ENCODE data around the gene USP10. TPM values are rescaled to one million over a fixed set of nuclear protein-coding genes. Genes with fewer than 3 reads are reported as not detected.

The USP10 gene
- polyA plus RNA-seq, 3 donors, result 38.7 to 115 (median 90.9) TPM

- no CpG with 5 or more reads among the region's 3 CpGs for WGBS (ENCODE audit: insufficient coverage)
- H3K27me3 ChIP-seq (ENCODE audit: control insufficient read depth in 2 of 2, insufficient read depth in 2 of 2, low read length in 2 of 2), result no peaks in the 10 kb centered on the region
- intact Hi-C loops (cut with micrococcal nuclease), result loop anchor here in 1 of 2 donors (2.0 to 10.0 kb wide), 2 partner anchors 51 to 301 kb away; no protein-coding TSS in a partner anchor
- no peaks in the 10 kb centered on the region for H3K9me3 Mint-ChIP-seq
- H3K4me3 Mint-ChIP-seq, result peak overlapping the region in 1 of 2 donors; percentile 42
- peak in 1 of 3 donors; percentile 11 for DNase-seq
- peaks cover 0 to 2% of the 10 kb centered on the region in 2 donors for H3K36me3 ChIP-seq (replicated peaks in 1 of 2; ENCODE audit: control insufficient read depth in 1 of 2, insufficient read depth in 2 of 2, low read length in 2 of 2)
- no peak overlapping the region for H3K4me2 ChIP-seq (replicated peaks; ENCODE audit: extremely low read depth, low read length, poor library complexity, severe bottlenecking)
- H3K4me3 ChIP-seq (replicated peaks in 1 of 3; ENCODE audit: low read depth in 2 of 3, low read length in 3 of 3), result no peak overlapping the region
- no peak for TF ChIP-seq CTCF (IDR thresholded peaks at IDR 0.05)
- peaks cover 4 to 12% of the 10 kb centered on the region in 2 donors for H3K4me1 ChIP-seq (ENCODE audit: control insufficient read depth in 1 of 2, insufficient read depth in 2 of 2, low read length in 2 of 2)
- H4K20me1 ChIP-seq (ENCODE audit: insufficient read depth, low read length), result no peaks in the 10 kb centered on the region
- H3K9me3 ChIP-seq (replicated peaks in 1 of 2; ENCODE audit: control insufficient read depth in 1 of 2, insufficient read depth in 1 of 2, low read length in 2 of 2), result no peaks in the 10 kb centered on the region
- no peak overlapping the region for H2AFZ ChIP-seq (ENCODE audit: insufficient read depth, low read depth, low read length, poor library complexity, severe bottlenecking)
- no peak overlapping the region for H3K27ac Mint-ChIP-seq
- H3K27me3 Mint-ChIP-seq (ENCODE audit: low read depth in 3 of 3), result peaks cover 0 to 11% (median 3%) of the 10 kb centered on the region in 3 donors
- peaks cover 16% of the 10 kb centered on the region for H3K4me1 Mint-ChIP-seq
- no peaks in the 10 kb centered on the region for H3K79me2 ChIP-seq (ENCODE audit: insufficient read depth, low read length)
- H3K36me3 Mint-ChIP-seq, result peaks cover 2 to 7% of the 10 kb centered on the region in 2 donors
- no peak overlapping the region for H3K27ac ChIP-seq (ENCODE audit: low read depth in 1 of 2, low read length in 2 of 2)
- no peak overlapping the region for H3K9ac ChIP-seq (ENCODE audit: insufficient read depth, low read length, poor library complexity, severe bottlenecking)
Measured at GRCh38 chr16:84673561-84673960, 26.2 kb upstream of the USP10 start.

- Histone ChIP-seq H3K27me3 (ENCODE audit: control insufficient read depth in 2 of 2, insufficient read depth in 2 of 2, low read length in 2 of 2) (no peaks in the 10 kb centered on the region), H4K20me1 (ENCODE audit: insufficient read depth, low read length) (no peaks in the 10 kb centered on the region), H3K36me3 (replicated peaks in 1 of 2; ENCODE audit: control insufficient read depth in 1 of 2, insufficient read depth in 2 of 2, low read length in 2 of 2) (no peaks in the 10 kb centered on the region), H2AFZ (ENCODE audit: insufficient read depth, low read depth, low read length, poor library complexity, severe bottlenecking) (no peak overlapping the region), H3K9me3 (replicated peaks in 1 of 2; ENCODE audit: control insufficient read depth in 1 of 2, insufficient read depth in 1 of 2, low read length in 2 of 2) (no peaks in the 10 kb centered on the region), H3K9ac (ENCODE audit: insufficient read depth, low read length, poor library complexity, severe bottlenecking) (no peak overlapping the region), H3K4me1 (ENCODE audit: control insufficient read depth in 1 of 2, insufficient read depth in 2 of 2, low read length in 2 of 2) (peaks cover 4 to 23% of the 10 kb centered on the region in 2 donors), H3K79me2 (ENCODE audit: insufficient read depth, low read length) (no peaks in the 10 kb centered on the region), H3K27ac (ENCODE audit: low read depth in 1 of 2, low read length in 2 of 2) (no peak overlapping the region), H3K4me2 (replicated peaks; ENCODE audit: extremely low read depth, low read length, poor library complexity, severe bottlenecking) (no peak overlapping the region), H3K4me3 (replicated peaks in 1 of 3; ENCODE audit: low read depth in 2 of 3, low read length in 3 of 3) (no peak overlapping the region)
- no peak for DNase-seq
- Mint-ChIP-seq H3K27ac (no peak overlapping the region), H3K9me3 (no peaks in the 10 kb centered on the region), H3K4me1 (peaks cover 23% of the 10 kb centered on the region), H3K36me3 (peaks cover 2 to 3% of the 10 kb centered on the region in 2 donors), H3K27me3 (ENCODE audit: low read depth in 3 of 3) (peaks cover 2 to 11% (median 3%) of the 10 kb centered on the region in 3 donors), H3K4me3 (no peak overlapping the region)
- TF ChIP-seq CTCF (IDR thresholded peaks at IDR 0.05), result no peak
- intact Hi-C loops (cut with micrococcal nuclease), result loop anchor here in 1 of 2 donors (10.0 kb wide), 1 partner anchor 299 kb away; no protein-coding TSS in a partner anchor
- 100% methylated on average over 4 of the region's 9 CpGs for WGBS (ENCODE audit: insufficient coverage)
Measured at GRCh38 chr16:84675423-84675822, 24.4 kb upstream of the USP10 start.
